NCI-H1048 (cell line): ENCODE data around the gene PADI1.

Experiments used
- DNase-seq: peaks from one replicate; lab custom pipeline; 2025; lab: John Stamatoyannopoulos, UW

The PADI1 gene

GRCh38 chr1:17181781-17182464 lies 23.0 kb upstream of the PADI1 start:
- DNase-seq = no peak

GRCh38 chr1:17183388-17184160 lies 21.4 kb upstream of the PADI1 start:
- DNase-seq = no peak

GRCh38 chr1:17184161-17184665 lies 20.7 kb upstream of the PADI1 start:
- DNase-seq = no peak

- no peak for DNase-seq
Observed at GRCh38 chr1:17184822-17185484, 20.0 kb upstream of the PADI1 start.

- no peak for DNase-seq
Observed at GRCh38 chr1:17185485-17185860, 19.5 kb upstream of the PADI1 start.

- no peak for DNase-seq
Observed at GRCh38 chr1:17186216-17186909, 18.6 kb upstream of the PADI1 start.

- DNase-seq = no peak
Observed at GRCh38 chr1:17187051-17187450, 17.9 kb upstream of the PADI1 start.

- no peak for DNase-seq
Observed at GRCh38 chr1:17188217-17188616, 16.7 kb upstream of the PADI1 start.

- no peak for DNase-seq
Observed at GRCh38 chr1:17188889-17189631, 15.9 kb upstream of the PADI1 start.

GRCh38 chr1:17189632-17189990 lies 15.3 kb upstream of the PADI1 start:
- no peak for DNase-seq

GRCh38 chr1:17190010-17190995 lies 14.6 kb upstream of the PADI1 start:
- no peak for DNase-seq

- no peak for DNase-seq
Observed at GRCh38 chr1:17191990-17192242, 13.0 kb upstream of the PADI1 start.

GRCh38 chr1:17192394-17193221 lies 12.3 kb upstream of the PADI1 start:
- no peak for DNase-seq

GRCh38 chr1:17193222-17194132 lies 11.5 kb upstream of the PADI1 start:
- no peak for DNase-seq

- no peak for DNase-seq
Observed at GRCh38 chr1:17194133-17194475, 10.8 kb upstream of the PADI1 start.

- DNase-seq = no peak
Observed at GRCh38 chr1:17194615-17195528, 10.1 kb upstream of the PADI1 start.

- no peak for DNase-seq
Observed at GRCh38 chr1:17195731-17196130, 9.2 kb upstream of the PADI1 start.
